NCI-H82 (cell line): ENCODE results near the gene GRID2.
"Not testable (repeated sequence)": the region's sequence is repeated elsewhere in the genome, so short reads cannot be mapped to it uniquely, and the experiment has no call there.

Experiments used
- DNase-seq: peaks from one replicate; lab custom pipeline; 2025; lab: John Stamatoyannopoulos, UW

Gene GRID2

GRCh38 chr4:93515208-93515607, 1211.4 kb downstream of the GRID2 start:
- no peak for DNase-seq

- no peak for DNase-seq
These were observed 1226.1 kb downstream of the GRID2 start for GRCh38 chr4:93529692-93530372.

GRCh38 chr4:93532234-93532633, 1228.5 kb downstream of the GRID2 start:
- peak; percentile 54 for DNase-seq

GRCh38 chr4:93540562-93540961, 1236.8 kb downstream of the GRID2 start:
- no peak for DNase-seq

- DNase-seq: no peak
These were observed 1258.1 kb downstream of the GRID2 start for GRCh38 chr4:93561842-93562241.

GRCh38 chr4:93568758-93569157, 1265.0 kb downstream of the GRID2 start:
- no peak for DNase-seq

- DNase-seq: no peak
These were observed 1269.5 kb downstream of the GRID2 start for GRCh38 chr4:93573285-93573684.

GRCh38 chr4:93578942-93579341, 1275.2 kb downstream of the GRID2 start:
- no peak for DNase-seq

GRCh38 chr4:93605163-93605562, 1301.4 kb downstream of the GRID2 start:
- DNase-seq: no peak

GRCh38 chr4:93617606-93618005, 1313.8 kb downstream of the GRID2 start:
- DNase-seq: peak; percentile 50

- DNase-seq: peak; percentile 12
These were observed 1330.0 kb downstream of the GRID2 start for GRCh38 chr4:93633721-93634120.

GRCh38 chr4:93635943-93636342, 1332.2 kb downstream of the GRID2 start:
- peak; percentile 17 for DNase-seq

GRCh38 chr4:93645120-93645519, 1341.4 kb downstream of the GRID2 start:
- DNase-seq: no peak

GRCh38 chr4:93646233-93646930, 1342.6 kb downstream of the GRID2 start:
- peak; percentile 57 for DNase-seq

- DNase-seq: no peak
These were observed 1344.5 kb downstream of the GRID2 start for GRCh38 chr4:93648258-93648657.

- DNase-seq: no peak
These were observed 1346.1 kb downstream of the GRID2 start for GRCh38 chr4:93649828-93650227.

GRCh38 chr4:93654211-93654610, 1350.4 kb downstream of the GRID2 start:
- DNase-seq: no peak

GRCh38 chr4:93657527-93657926, 1353.8 kb downstream of the GRID2 start:
- DNase-seq: no peak

- peak; percentile 29 for DNase-seq
These were observed 1354.7 kb downstream of the GRID2 start for GRCh38 chr4:93658443-93658842.

GRCh38 chr4:93659629-93660028, 1355.9 kb downstream of the GRID2 start:
- DNase-seq: no peak

GRCh38 chr4:93660036-93660435, 1356.3 kb downstream of the GRID2 start:
- DNase-seq: no peak

- DNase-seq: no peak
These were observed 1366.7 kb downstream of the GRID2 start for GRCh38 chr4:93670434-93670833.

GRCh38 chr4:93671093-93671492, 1367.3 kb downstream of the GRID2 start:
- DNase-seq: no peak

GRCh38 chr4:93676937-93677336, 1373.2 kb downstream of the GRID2 start:
- not testable (repeated sequence) for DNase-seq
